Activated naive CD4-positive, alpha-beta T cell treated with anti-CD3 and anti-CD28 coated beads, Interleukin-2, amount 10 ng/mL, durations not matched to agents 7 days and 5 days (primary cell): ENCODE measurements around the gene SPEF2.
A peak's percentile ranks its signal among the peaks of the same experiment; 100 is the strongest.

ENCODE experiments used
- CTCF ChIA-PET: fragments of 350-600 bp; sonication (Branson Sonifier 250); formaldehyde crosslinking; loops from one replicate; lab custom pipeline; 2021; ENCODE audit warnings: antibody characterized with exemption; lab: Charles Lee
- DNase-seq: peaks from one replicate; pipeline ENCODE4 v3.0.0-alpha.2; 2020
- H3K27ac Mint-ChIP-seq: one replicate; pipeline ENCODE4 v1.8.0; 2021; ENCODE audit warnings: mild to moderate bottlenecking, moderate library complexity, mixed read lengths
- H3K27me3 Mint-ChIP-seq: one replicate; pipeline ENCODE4 v1.8.0; 2021; ENCODE audit warnings: mild to moderate bottlenecking, mixed read lengths
- H3K36me3 Mint-ChIP-seq: one replicate; pipeline ENCODE4 v1.8.0; 2021; ENCODE audit warnings: mixed read lengths
- H3K4me1 Mint-ChIP-seq: one replicate; pipeline ENCODE4 v1.8.0; 2021; ENCODE audit warnings: mixed read lengths
- H3K4me3 Mint-ChIP-seq: one replicate; pipeline ENCODE4 v1.8.0; 2021; ENCODE audit warnings: mild to moderate bottlenecking, moderate library complexity, mixed read lengths
- H3K9me3 Mint-ChIP-seq: one replicate; pipeline ENCODE4 v1.8.0; 2021; ENCODE audit warnings: mixed read lengths

Gene SPEF2

DNA sequence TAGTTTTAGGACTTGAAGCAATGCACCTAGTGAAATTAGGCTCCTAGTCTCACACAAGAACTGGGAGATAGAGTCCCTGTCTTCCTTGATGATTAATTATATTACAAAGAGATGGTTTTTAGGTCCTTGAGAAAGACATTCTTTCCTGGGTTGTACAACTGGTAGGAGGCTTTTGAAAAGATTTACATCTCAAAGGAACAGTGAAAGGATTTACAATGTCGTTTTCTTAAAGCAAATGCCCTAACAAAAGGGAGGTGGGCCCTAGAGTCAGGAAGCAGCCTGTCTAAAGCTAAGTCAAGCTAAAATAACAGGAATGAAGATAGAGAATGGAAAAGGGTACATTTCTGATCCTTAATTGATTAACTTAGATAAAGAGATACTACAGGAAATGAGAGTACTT lies 136.8 kb downstream of the SPEF2 start:
- no peak for DNase-seq
- Mint-ChIP-seq H3K9me3 (no peaks in the 10 kb centered on the region), H3K27ac (no peak overlapping the region), H3K27me3 (no peaks in the 10 kb centered on the region), H3K4me3 (no peak overlapping the region), H3K36me3 (peaks cover under 1% of the 10 kb centered on the region), H3K4me1 (peaks cover 2% of the 10 kb centered on the region)
- CTCF ChIA-PET = interaction anchor here (1.1 kb wide), 1 partner anchor 172 kb away, joined by 3 read pairs; no protein-coding TSS in a partner anchor

DNA sequence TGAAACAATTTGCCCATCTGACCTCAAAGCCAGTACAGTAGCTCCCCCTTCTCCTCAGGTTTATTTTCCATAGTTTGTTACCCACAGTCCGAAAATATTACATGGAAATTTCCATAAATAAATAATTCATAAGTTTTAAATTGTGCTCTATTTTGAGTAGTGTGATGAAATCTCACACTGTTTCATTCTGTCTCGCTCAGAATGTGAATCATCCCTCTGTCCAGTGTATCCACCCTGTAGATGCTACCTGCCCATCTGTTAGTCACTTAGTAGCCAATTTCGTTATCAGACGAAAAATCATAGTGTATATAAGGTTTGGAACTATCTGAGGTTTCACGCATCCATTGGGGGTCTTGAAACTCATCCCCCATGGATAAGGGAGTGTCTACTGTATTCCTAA lies 138.3 kb downstream of the SPEF2 start:
- no peaks in the 10 kb centered on the region for H3K27me3 Mint-ChIP-seq
- CTCF ChIA-PET = no interaction called here

DNA sequence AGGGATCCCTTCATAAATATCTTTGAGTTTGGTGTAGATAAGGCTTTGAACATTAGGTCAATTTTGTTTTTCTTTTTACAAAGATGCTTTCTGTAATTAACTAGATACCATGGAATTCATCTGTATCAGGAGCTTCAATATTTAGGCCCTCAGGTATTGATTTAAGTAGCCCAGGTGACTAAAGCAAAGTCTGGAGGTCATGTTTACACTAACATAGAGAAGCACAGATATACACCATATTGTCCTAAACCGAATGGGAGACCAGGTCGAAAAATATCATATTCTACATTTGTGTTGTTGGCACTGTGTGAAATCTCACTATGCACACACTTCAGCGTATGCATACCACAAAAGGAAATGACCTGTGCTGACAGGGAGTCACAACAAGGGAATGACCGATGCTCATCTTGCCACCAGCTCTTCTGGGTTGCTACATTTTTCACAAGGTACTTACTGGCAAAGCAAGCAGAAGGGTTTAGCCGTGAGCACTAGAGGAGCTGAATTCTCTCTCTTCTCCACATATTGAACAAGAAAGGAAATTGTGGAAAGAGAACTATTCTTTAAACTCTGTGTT lies 140.6 kb downstream of the SPEF2 start:
- Mint-ChIP-seq H3K27me3 (no peaks in the 10 kb centered on the region), H3K9me3 (no peaks in the 10 kb centered on the region), H3K4me1 (no peaks in the 10 kb centered on the region), H3K27ac (no peak overlapping the region), H3K36me3 (no peaks in the 10 kb centered on the region), H3K4me3 (no peak overlapping the region)
- no peak for DNase-seq
- CTCF ChIA-PET = interaction anchor here (0.7 to 1.4 kb wide), 2 partner anchors 168 to 671 kb away, joined by 3 to 4 read pairs; no protein-coding TSS in a partner anchor

More for the DNA sequence above, 138.3 kb downstream of the SPEF2 start:
- Mint-ChIP-seq H3K27ac (no peak overlapping the region), H3K36me3 (no peaks in the 10 kb centered on the region), H3K4me3 (no peak overlapping the region), H3K9me3 (no peaks in the 10 kb centered on the region), H3K4me1 (no peaks in the 10 kb centered on the region)
- no peak for DNase-seq

DNA sequence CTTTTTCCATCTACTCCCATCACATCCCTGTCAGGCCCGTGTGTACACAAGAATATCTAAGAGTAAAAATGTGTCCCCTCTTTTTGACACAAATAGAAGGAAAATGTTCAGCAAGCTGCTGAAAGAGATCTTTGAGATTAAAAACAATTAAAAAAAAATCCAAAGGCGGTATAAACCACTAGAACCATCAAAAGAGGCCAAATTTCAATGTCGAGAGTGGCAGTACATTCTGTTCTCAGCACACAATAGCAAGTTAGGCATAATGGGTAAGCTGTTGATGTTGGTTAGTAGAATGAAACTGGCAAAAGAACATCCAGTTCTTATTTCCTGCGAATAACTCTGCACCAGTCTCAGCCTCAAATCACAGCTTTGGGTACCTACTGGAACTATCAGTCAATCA lies 143.9 kb downstream of the SPEF2 start:
- Mint-ChIP-seq H3K36me3 (no peaks in the 10 kb centered on the region), H3K9me3 (no peaks in the 10 kb centered on the region), H3K4me1 (no peaks in the 10 kb centered on the region), H3K4me3 (no peak overlapping the region), H3K27me3 (no peaks in the 10 kb centered on the region), H3K27ac (peak overlapping the region; percentile 7)
- no peak for DNase-seq
- CTCF ChIA-PET = interaction anchor here (0.8 kb wide), 1 partner anchor 42 kb away, joined by 3 read pairs; no protein-coding TSS in a partner anchor

DNA sequence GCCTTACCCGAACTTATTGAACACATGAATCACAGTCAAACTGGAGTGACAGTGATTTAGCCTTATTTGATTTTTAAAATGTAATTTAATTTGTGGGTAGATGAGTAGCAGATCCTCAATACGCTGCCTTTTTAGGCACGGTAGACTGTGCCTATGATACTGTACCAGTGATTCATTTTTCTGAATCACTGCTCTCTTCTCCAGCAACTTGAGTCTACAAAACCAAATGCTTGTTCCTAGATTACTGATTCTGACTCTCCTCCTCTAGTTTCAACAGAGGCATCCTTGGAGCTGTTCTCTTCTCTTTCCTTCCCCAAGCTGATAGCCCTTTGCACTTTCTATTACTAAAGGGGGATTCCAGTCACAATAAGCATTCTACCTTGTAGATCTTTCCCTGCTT lies 144.7 kb downstream of the SPEF2 start:
- CTCF ChIA-PET = no interaction called here
- Mint-ChIP-seq H3K4me1 (no peaks in the 10 kb centered on the region), H3K9me3 (no peaks in the 10 kb centered on the region), H3K4me3 (no peak overlapping the region), H3K27me3 (no peaks in the 10 kb centered on the region), H3K27ac (no peak overlapping the region), H3K36me3 (no peaks in the 10 kb centered on the region)
- DNase-seq = no peak

DNA sequence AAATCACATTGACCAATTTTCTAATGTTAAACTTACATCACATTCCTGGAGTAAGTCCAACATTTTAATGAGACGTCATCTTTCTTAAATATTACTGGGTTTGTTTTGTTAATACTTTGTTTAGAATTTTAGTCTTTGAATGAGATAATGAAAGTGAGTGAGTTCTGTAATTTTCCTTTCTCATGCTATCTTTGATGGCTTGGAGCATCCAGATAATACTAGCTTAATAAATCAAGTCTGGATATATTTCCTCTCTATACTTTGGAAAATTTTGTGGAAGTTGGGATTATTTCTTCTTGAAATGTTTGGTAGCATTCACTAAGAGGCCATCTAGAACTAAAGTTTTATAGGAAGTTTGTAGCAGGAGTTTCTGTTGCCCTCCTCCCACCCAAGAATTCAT lies 148.3 kb downstream of the SPEF2 start:
- no peak for DNase-seq
- H3K36me3 Mint-ChIP-seq = no peaks in the 10 kb centered on the region
- CTCF ChIA-PET = interaction anchor here (0.9 kb wide), 1 partner anchor 115 kb away, joined by 3 read pairs; no protein-coding TSS in a partner anchor
- no peak overlapping the region for H3K27ac Mint-ChIP-seq
- no peaks in the 10 kb centered on the region for H3K27me3 Mint-ChIP-seq
- no peaks in the 10 kb centered on the region for H3K9me3 Mint-ChIP-seq
- H3K4me1 Mint-ChIP-seq = no peaks in the 10 kb centered on the region
- no peak overlapping the region for H3K4me3 Mint-ChIP-seq

DNA sequence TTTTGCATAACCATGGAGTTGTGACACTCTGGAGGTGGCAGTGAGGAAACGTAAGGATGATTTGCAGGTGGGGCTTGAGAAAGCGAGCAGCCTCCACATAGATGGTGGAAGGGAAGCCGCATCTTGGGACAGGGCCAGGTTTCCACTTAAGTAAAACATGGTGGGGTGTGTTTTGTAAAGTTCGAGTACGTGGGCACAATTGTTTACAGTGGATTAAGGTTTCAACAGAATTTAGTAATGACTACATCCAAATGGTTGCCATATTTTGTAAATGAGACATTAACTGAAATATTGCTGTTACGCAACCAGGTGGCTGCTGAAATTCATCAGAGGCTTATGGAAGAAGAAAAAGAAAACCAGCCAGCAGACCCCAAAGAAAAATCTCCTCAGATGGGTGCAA lies 153.6 kb downstream of the SPEF2 start:
- no peak for DNase-seq
- H3K36me3 Mint-ChIP-seq = peaks cover 2% of the 10 kb centered on the region

DNA sequence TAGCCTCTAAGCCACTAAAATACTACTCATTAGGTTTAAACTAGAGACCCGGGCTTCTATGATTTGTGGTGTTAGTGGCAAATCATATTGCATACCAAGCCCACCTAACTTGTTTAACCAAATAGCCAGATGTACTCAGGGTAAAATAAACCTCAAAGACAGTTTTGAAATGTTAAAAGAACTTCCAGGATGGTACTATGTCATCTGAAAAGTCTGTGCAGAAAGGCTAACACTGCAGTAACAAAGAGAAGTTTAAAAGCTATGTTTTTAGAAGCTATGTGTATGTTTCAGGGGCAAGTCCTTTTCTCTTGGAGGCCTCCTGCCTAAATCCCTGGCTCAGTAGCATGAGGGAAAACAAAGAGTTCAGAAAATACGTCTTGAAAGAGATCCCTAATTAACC lies 154.2 kb downstream of the SPEF2 start:
- Mint-ChIP-seq H3K9me3 (no peaks in the 10 kb centered on the region), H3K4me1 (peaks cover 27% of the 10 kb centered on the region), H3K27ac (no peak overlapping the region), H3K27me3 (no peaks in the 10 kb centered on the region), H3K4me3 (no peak overlapping the region), H3K36me3 (peaks cover 2% of the 10 kb centered on the region)
- CTCF ChIA-PET = interaction anchor here (0.8 to 1.0 kb wide), 2 partner anchors 10 to 154 kb away, joined by 3 read pairs; no protein-coding TSS in a partner anchor
- no peak for DNase-seq

More for the DNA sequence above, 153.6 kb downstream of the SPEF2 start:
- Mint-ChIP-seq H3K4me1 (peaks cover 25% of the 10 kb centered on the region), H3K27me3 (no peaks in the 10 kb centered on the region), H3K4me3 (no peak overlapping the region), H3K9me3 (no peaks in the 10 kb centered on the region), H3K27ac (no peak overlapping the region)
- CTCF ChIA-PET = interaction anchor here (1.0 to 1.4 kb wide), 2 partner anchors 11 to 153 kb away, joined by 3 to 7 read pairs; no protein-coding TSS in a partner anchor

DNA sequence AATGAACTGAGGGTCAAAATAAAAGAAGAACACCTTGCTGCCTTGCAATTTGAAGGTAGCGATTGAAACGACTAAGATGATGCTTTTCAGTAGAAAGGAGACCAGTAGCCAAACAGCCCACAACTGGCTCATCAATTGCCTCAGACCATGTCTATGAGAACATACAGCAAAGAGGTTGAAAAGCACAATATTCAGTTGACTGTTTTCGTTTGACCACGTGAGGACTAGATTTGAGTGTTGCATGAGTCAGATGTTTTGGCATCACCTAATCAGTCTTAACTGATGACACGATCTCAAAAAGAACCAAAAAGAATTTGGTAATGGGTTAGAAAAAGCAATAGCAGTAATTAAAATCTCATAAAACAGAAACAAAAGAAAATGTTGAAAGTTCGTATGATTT lies 156.3 kb downstream of the SPEF2 start:
- Mint-ChIP-seq H3K4me1 (peaks cover 44% of the 10 kb centered on the region), H3K9me3 (no peaks in the 10 kb centered on the region), H3K27me3 (no peaks in the 10 kb centered on the region), H3K36me3 (peaks cover 2% of the 10 kb centered on the region), H3K4me3 (no peak overlapping the region), H3K27ac (no peak overlapping the region)
- no peak for DNase-seq
- CTCF ChIA-PET = no interaction called here

DNA sequence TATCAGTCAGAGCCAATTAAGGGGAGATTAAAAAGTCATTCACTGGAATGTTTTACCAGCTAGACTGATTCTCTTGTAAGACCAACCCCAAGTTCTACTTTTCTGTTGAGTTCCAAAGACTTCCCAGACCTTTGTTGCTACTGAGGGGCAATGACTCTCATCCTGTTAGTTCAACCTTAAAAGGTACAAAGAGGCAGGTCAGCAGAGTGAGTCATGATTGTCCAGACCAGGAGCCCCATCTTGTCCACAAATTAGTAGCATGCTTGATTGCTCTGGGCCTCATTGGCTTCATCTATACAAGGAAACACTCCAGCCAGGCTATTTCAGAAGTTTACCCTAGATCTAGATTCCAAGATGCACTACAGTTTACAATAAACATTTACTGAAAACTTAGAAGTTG lies 159.1 kb downstream of the SPEF2 start:
- peaks cover 2% of the 10 kb centered on the region for H3K36me3 Mint-ChIP-seq
- no peaks in the 10 kb centered on the region for H3K27me3 Mint-ChIP-seq
- H3K9me3 Mint-ChIP-seq = no peaks in the 10 kb centered on the region
- DNase-seq = no peak
- CTCF ChIA-PET = interaction anchor here (0.7 to 8.1 kb wide), 22 partner anchors 17 to 147 kb away, joined by 3 to 141 read pairs (median 6); partner anchors contain the start of gene IL7R
- no peak overlapping the region for H3K27ac Mint-ChIP-seq
- peaks cover 65% of the 10 kb centered on the region for H3K4me1 Mint-ChIP-seq
- H3K4me3 Mint-ChIP-seq = no peak overlapping the region

DNA sequence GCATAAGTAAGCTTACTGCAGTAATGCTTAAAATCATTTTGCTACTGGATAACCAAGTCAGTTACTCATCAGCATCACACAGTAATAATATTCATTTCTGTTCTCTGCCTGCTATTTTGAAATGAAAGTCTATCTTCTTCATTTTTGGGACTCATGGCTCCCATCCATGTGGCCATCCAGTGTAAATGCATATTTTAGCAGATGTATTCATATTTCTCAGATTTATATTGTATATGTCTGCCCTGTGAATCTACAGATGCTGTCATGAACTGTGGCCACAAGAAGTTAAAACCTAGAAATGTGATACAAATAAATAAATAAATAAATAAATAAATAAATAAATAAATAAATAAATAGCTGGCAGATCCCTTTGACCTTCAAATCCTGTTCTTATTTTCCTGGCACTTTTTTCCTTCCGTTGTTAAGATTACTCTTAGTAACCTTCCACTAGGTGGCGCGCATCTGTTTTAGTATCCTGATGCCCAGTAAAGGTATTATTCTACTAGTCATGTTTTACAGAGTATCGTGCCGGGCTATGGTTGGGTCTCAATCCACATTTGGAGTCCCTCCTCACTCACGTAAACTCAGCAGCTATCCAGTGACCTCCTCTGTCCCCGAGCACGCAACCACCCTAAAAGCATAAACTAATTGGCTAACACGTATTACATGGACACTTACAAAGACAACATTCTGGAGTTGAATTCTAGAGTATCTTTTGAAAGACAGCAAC lies 159.9 kb downstream of the SPEF2 start:
- peaks cover 66% of the 10 kb centered on the region for H3K4me1 Mint-ChIP-seq
- DNase-seq = peak; percentile 82
- no peak overlapping the region for H3K4me3 Mint-ChIP-seq
- peak overlapping the region; percentile 55 for H3K27ac Mint-ChIP-seq
- H3K27me3 Mint-ChIP-seq = no peaks in the 10 kb centered on the region
- CTCF ChIA-PET = interaction anchor here (0.6 to 8.1 kb wide), 29 partner anchors 13 to 146 kb away, joined by 3 to 141 read pairs (median 5); partner anchors contain the start of gene IL7R
- peaks cover 2% of the 10 kb centered on the region for H3K36me3 Mint-ChIP-seq
- no peaks in the 10 kb centered on the region for H3K9me3 Mint-ChIP-seq

DNA sequence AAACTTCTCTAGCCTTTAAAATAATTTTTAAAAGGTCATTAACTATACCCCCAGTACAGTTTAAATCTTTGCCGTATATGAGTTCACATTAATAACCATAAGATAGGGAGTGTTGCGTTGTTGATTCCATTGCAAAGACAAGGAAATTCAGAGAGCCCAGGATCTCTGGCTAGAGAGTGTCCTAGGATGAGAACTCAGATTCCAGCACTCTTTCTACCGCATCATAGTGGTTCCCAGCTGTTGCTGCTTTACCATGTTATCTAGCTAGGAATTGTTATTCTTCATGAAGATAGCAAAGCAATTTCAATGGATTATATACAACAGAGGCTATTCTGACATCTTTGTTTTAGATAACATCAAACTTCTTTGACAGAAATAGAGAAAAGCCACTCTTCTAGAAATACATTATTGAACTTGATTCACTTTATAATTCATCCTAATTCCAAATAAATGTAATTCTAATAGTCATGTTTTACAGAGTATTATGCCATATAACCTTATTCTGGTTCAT lies 160.7 kb downstream of the SPEF2 start:
- H3K4me3 Mint-ChIP-seq = no peak overlapping the region
- H3K4me1 Mint-ChIP-seq = peaks cover 70% of the 10 kb centered on the region
- H3K36me3 Mint-ChIP-seq = peaks cover 2% of the 10 kb centered on the region
- H3K9me3 Mint-ChIP-seq = no peaks in the 10 kb centered on the region
- CTCF ChIA-PET = interaction anchor here (0.5 to 8.1 kb wide), 27 partner anchors 15 to 161 kb away, joined by 3 to 141 read pairs (median 6); partner anchors contain the start of genes IL7R and SPEF2
- peak overlapping the region; percentile 33 for H3K27ac Mint-ChIP-seq
- H3K27me3 Mint-ChIP-seq = no peaks in the 10 kb centered on the region
- no peak for DNase-seq

DNA sequence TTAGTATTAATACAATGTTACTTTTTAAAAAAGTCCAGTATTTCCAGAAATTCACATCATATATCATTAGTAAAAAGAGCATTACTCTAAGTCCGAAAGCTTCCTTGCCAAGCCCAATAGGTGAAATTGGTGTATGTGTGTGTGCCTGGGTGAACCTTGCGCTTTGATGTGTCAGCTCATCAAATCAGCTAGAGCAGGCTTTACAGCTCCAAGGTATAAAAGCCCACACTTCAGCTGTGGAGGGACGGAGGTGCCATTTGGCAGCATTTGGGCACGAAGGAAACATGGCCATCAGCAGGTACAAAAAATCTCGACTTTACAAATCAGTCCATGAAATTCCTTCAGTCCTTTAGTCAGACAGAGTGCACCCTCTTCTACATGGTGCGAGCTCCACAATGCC lies 162.6 kb downstream of the SPEF2 start:
- CTCF ChIA-PET = interaction anchor here (0.8 to 8.1 kb wide), 17 partner anchors 10 to 163 kb away, joined by 3 to 141 read pairs (median 4); partner anchors contain the start of gene SPEF2
- Mint-ChIP-seq H3K27me3 (no peaks in the 10 kb centered on the region), H3K27ac (peak overlapping the region; percentile 89), H3K9me3 (peaks cover 4% of the 10 kb centered on the region), H3K4me1 (peaks cover 74% of the 10 kb centered on the region), H3K4me3 (peak overlapping the region; percentile 45), H3K36me3 (peaks cover 4% of the 10 kb centered on the region)
- peak; percentile 70 for DNase-seq

DNA sequence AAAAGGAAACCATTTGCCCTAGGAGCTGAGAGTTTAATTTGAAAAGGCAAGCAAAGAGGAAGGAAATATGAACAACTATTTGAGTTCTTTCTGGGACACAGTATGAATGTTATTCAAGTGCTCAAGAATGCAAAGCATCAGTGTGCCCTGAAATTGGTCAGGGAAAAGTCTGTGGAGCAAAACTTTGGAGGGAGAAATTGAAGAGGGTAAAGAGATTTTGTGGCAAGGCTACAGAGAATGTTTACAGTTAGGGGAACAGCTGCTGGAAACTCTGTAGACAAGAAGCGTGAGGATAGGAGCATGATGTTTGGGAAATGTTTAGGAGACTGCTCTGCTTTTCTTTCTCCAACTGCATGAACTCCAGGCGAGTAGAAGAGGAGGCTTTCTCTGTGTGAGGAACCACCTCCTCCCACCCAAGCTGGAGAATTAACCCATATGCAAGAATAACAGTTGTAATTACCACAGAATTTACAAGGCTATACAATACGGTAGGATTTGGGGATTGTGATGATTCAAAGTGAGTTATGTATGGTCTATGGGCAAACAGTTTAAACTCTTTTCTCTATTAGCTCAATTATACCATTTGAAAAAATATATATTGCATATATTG lies 163.6 kb downstream of the SPEF2 start:
- Mint-ChIP-seq H3K36me3 (peaks cover 4% of the 10 kb centered on the region), H3K27me3 (no peaks in the 10 kb centered on the region), H3K9me3 (peaks cover 4% of the 10 kb centered on the region), H3K4me1 (peaks cover 82% of the 10 kb centered on the region), H3K4me3 (peak overlapping the region; percentile 60), H3K27ac (peak overlapping the region; percentile 86)
- DNase-seq = no peak
- CTCF ChIA-PET = interaction anchor here (0.5 to 8.1 kb wide), 16 partner anchors 9 to 164 kb away, joined by 3 to 141 read pairs (median 4); partner anchors contain the start of gene SPEF2
